K562 (cell line): ENCODE data around the gene IL1RAPL2. TPM values are rescaled to one million over a fixed set of nuclear protein-coding genes. Genes with fewer than 3 reads are reported as not detected.

Experiments
- ATAC-seq: fragments of 200-7000 bp; cut with Tn5 transposase; 3 replicates; pipeline ENCODE4 v1.9.1; 2020; ENCODE audit warnings: moderate library complexity
- BruUV-seq: library from RNA; stranded (reverse); fragments of 400-500 nt; replicated peaks from 2 replicates; lab custom pipeline; 2021; lab: Mats Ljungman, UMichigan
- CTCF ChIA-PET: fragments of 300-600 bp; formaldehyde crosslinking; extraction: SDS; loops from one replicate; lab custom pipeline; 2021; ENCODE audit warnings: low intra/inter-chr PET ratio; lab: Yijun Ruan, JAX
- POLR2A ChIA-PET: fragments of 300-600, 350-650 bp; sonication (Branson Sonifier 250); formaldehyde crosslinking; extraction: SDS; loops from one replicate; lab custom pipeline; 2021; ENCODE audit warnings: antibody characterized with exemption, inconsistent platforms; lab: Yijun Ruan, JAX
- DNase-seq, 4 experiments: peaks; one replicate each; pipeline versions ENCODE4 v3.0.0 to v3.0.0-alpha.2; 2011 to 2018; ENCODE audit warnings: low spot score in 3 of 4, mixed read lengths in 3 of 4; ENCODE audit errors: extremely low read depth in 1 of 4
- FAIRE-seq: peaks from 2 replicates; lab custom pipeline; 2011; peaks lifted over from hg19 to GRCh38; lab: Jason Lieb, UNC
- H2AFZ ChIP-seq: 2 replicates; pipeline ENCODE4 v1.6.0; 2011; ENCODE audit warnings: low read depth, low read length, control low read depth, inconsistent platforms
- H3K27ac ChIP-seq: fragments of 200-600 bp; 3 replicates; pipeline ENCODE4 v1.8.0; 2011; ENCODE audit warnings: low read depth, mild to moderate bottlenecking, control low read depth, inconsistent platforms, low read length, moderate library complexity, mixed read lengths; ENCODE audit errors: extremely low read depth
- H3K27me3 ChIP-seq, 2 experiments: fragments of 300-600 bp in 1 of 2; 2 replicates in 1 of 2; 3 replicates in 1 of 2; pipeline versions ENCODE4 v1.6.0 to v1.8.0; 2011; ENCODE audit warnings: inconsistent platforms in 2 of 2, low read length in 2 of 2, mild to moderate bottlenecking in 1 of 2, mixed read lengths in 1 of 2, moderate library complexity in 1 of 2; ENCODE audit not compliant: control insufficient read depth in 2 of 2, insufficient read depth in 2 of 2
- H3K36me3 ChIP-seq: fragments of 300-600 bp; 3 replicates; pipeline ENCODE4 v1.8.0; 2011; ENCODE audit warnings: mild to moderate bottlenecking, low read length, inconsistent platforms; ENCODE audit not compliant: control insufficient read depth, insufficient read depth
- H3K4me1 ChIP-seq, 2 experiments: fragments of 200-600 bp in 1 of 2; replicated peaks in 1 of 2; 2 replicates in 1 of 2; 3 replicates in 1 of 2; pipeline versions ENCODE4 v1.5.1 to v1.8.0; 2011; ENCODE audit warnings: inconsistent platforms in 2 of 2, low read length in 2 of 2, mild to moderate bottlenecking in 1 of 2, mixed read lengths in 1 of 2, moderate library complexity in 1 of 2; ENCODE audit not compliant: control insufficient read depth in 2 of 2, insufficient read depth in 2 of 2
- H3K4me2 ChIP-seq: 2 replicates; pipeline ENCODE4 v1.6.1; 2011; ENCODE audit warnings: low read length, control low read depth, inconsistent platforms, mixed read lengths; ENCODE audit not compliant: insufficient read depth
- H3K4me3 ChIP-seq: fragments of 200-600 bp; sonication (generic), shearing (Covaris generic); 2 replicates; pipeline ENCODE4 v1.5.1; 2016; ENCODE audit warnings: control low read depth, inconsistent platforms
- H3K79me2 ChIP-seq: fragments of 200-600 bp; 3 replicates; pipeline ENCODE4 v1.8.0; 2011; ENCODE audit warnings: low read length, inconsistent platforms; ENCODE audit not compliant: control insufficient read depth, insufficient read depth
- H3K9ac ChIP-seq, 2 experiments: 2 replicates each; pipeline versions ENCODE4 v1.6.0 to v1.6.1; 2011; ENCODE audit warnings: low read depth in 2 of 2, low read length in 2 of 2, control low read depth in 1 of 2, inconsistent platforms in 1 of 2, mild to moderate bottlenecking in 1 of 2, mixed read lengths in 1 of 2; ENCODE audit not compliant: insufficient read depth in 1 of 2
- H3K9me1 ChIP-seq: one replicate; pipeline ENCODE4 v1.6.0; 2011; ENCODE audit warnings: inconsistent platforms, mild to moderate bottlenecking, low read length, moderate library complexity; ENCODE audit not compliant: control insufficient read depth, insufficient read depth
- H3K9me3 ChIP-seq: replicated peaks from 2 replicates; pipeline ENCODE4 v1.5.1; 2011; ENCODE audit warnings: low read depth, low read length, inconsistent platforms; ENCODE audit not compliant: control insufficient read depth, insufficient read depth
- H4K20me1 ChIP-seq: replicated peaks from 2 replicates; pipeline ENCODE4 v1.6.1; 2011; ENCODE audit warnings: low read length, inconsistent platforms, mixed read lengths; ENCODE audit not compliant: control insufficient read depth, insufficient read depth
- NFIC ChIP-seq: fragments of 450-650 bp; IDR thresholded peaks from 2 replicates; pipeline ENCODE4 v1.6.1; 2017; ENCODE audit warnings: mild to moderate bottlenecking, inconsistent platforms
- POLR3G ChIP-seq: IDR thresholded peaks from 2 replicates; pipeline ENCODE4 v1.6.1; 2011; ENCODE audit not compliant: insufficient read length, insufficient replicate concordance; ENCODE audit errors: extremely low read depth
- ZBTB1 ChIP-seq: sonication (generic); formaldehyde crosslinking; IDR thresholded peaks from 2 replicates; pipeline ENCODE4 v1.8.1; 2023; ENCODE audit warnings: missing genetic modification reagents, low read depth, mild to moderate bottlenecking, borderline replicate concordance
- ZNF717 ChIP-seq: fragments of 250-450 bp; sonication (Bioruptor Pico); IDR thresholded peaks from 2 replicates; pipeline ENCODE4 v1.5.0; 2021
- ZZZ3 ChIP-seq: fragments of 450-650 bp; IDR thresholded peaks from 2 replicates; pipeline ENCODE4 v1.6.1; 2016; ENCODE audit warnings: antibody characterized with exemption, mild to moderate bottlenecking, moderate library complexity
- in situ Hi-C: fragments of 300-500 bp; cut with MboI; formaldehyde crosslinking; loops from 4 replicates; pipeline ENCODE4 v1.15.0; 2018; ENCODE audit warnings: inconsistent platforms, mixed read lengths
- intact Hi-C: fragments of 100-400 bp; cut with micrococcal nuclease; formaldehyde crosslinking; loops from 2 replicates; pipeline ENCODE4 v1.14.2; 2022
- polyA plus RNA-seq, 8 experiments: library from polyadenylated mRNA; depleted of rRNA in 4 of 8; stranded (reverse) in 5 of 8; unstranded in 3 of 8; fragments of >200 nt; fragmentation: Nextera tagmentation in 2 of 8; fragmentation: Illumina TruSeq in 1 of 8; extraction: Ambion mirVana in 2 of 8; extraction: Trizol in 1 of 8; gene quantifications; 2 replicates each; pipeline versions ENCODE4 v1.2.1 to v1.2.3, GENCODE V29; 2011 to 2014; ENCODE audit warnings: inconsistent platforms in 1 of 8, missing spikeins in 1 of 8
- total RNA-seq, 7 experiments: library from RNA; depleted of rRNA in 6 of 7; stranded (reverse); fragments of >200 nt in 6 of 7; fragmentation: Illumina TruSeq in 2 of 7; extraction: Trizol in 2 of 7; gene quantifications; 2 replicates each; pipeline versions ENCODE4 v1.2.1 to v1.2.3, GENCODE V29; 2011 to 2021; ENCODE audit warnings: low replicate concordance in 1 of 7
- TF ChIP-seq, protein P1 (sequence below): fragments of 150-350 bp; IDR thresholded peaks from 2 replicates; pipeline ENCODE4 v1.6.1; 2014; ENCODE audit warnings: low read depth, mild to moderate bottlenecking, low read length, borderline replicate concordance

The IL1RAPL2 gene
- total and polyA plus RNA-seq, 9 of the 15 experiments (the other 6 are each of a cell fraction or from before 2014, with no cell fraction given) = not detected

DNA sequence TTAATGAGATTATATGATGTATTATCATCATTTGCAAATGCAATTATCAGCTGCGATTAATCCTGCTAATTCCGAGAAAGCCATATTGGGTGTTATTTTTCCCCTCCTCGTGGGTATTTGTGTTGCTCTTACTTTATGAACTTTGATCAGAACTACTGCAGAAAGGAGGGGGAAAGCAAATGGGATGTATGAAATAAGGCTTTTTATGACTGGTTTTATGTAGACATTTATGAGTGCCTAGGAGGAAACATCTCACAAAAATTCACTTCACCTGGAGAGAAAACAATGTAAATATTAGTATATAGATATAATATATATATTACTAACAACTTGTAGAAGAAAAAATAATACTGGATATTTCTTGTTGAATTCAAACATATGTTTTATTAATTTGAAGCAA lies 440.1 kb downstream of the IL1RAPL2 start (continued):
- TF ChIP-seq, protein P1, sequence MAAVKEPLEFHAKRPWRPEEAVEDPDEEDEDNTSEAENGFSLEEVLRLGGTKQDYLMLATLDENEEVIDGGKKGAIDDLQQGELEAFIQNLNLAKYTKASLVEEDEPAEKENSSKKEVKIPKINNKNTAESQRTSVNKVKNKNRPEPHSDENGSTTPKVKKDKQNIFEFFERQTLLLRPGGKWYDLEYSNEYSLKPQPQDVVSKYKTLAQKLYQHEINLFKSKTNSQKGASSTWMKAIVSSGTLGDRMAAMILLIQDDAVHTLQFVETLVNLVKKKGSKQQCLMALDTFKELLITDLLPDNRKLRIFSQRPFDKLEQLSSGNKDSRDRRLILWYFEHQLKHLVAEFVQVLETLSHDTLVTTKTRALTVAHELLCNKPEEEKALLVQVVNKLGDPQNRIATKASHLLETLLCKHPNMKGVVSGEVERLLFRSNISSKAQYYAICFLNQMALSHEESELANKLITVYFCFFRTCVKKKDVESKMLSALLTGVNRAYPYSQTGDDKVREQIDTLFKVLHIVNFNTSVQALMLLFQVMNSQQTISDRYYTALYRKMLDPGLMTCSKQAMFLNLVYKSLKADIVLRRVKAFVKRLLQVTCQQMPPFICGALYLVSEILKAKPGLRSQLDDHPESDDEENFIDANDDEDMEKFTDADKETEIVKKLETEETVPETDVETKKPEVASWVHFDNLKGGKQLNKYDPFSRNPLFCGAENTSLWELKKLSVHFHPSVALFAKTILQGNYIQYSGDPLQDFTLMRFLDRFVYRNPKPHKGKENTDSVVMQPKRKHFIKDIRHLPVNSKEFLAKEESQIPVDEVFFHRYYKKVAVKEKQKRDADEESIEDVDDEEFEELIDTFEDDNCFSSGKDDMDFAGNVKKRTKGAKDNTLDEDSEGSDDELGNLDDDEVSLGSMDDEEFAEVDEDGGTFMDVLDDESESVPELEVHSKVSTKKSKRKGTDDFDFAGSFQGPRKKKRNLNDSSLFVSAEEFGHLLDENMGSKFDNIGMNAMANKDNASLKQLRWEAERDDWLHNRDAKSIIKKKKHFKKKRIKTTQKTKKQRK = no peak
- TF ChIP-seq ZZZ3 (no peak), ZNF717 (no peak)
- TF ChIP-seq, all 486 proteins: peak for 0

DNA sequence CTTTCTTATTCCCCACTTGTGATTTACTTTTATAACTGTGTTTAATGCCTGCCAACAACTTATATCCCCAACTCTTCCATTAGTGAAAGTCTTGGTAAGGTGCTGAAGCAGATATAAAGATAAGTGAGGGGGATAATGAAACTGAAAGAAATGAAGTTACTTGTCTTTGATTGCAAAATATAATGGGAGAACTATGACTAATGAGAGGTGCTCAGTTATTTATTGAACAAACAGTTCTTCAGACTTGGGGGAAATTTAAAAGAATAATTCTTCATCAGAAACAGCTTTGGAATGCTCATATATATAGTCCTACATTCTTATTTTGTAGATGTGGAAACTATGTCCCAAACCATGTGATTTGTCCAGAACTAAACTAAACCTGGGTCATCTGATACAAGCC lies 441.0 kb downstream of the IL1RAPL2 start:
- Histone ChIP-seq H2AFZ (no peak overlapping the region), H3K27me3 (no peaks in the 10 kb centered on the region), H3K4me2 (no peak overlapping the region), H3K4me1 (no peaks in the 10 kb centered on the region), H3K4me3 (no peak overlapping the region), H3K9me1 (no peaks in the 10 kb centered on the region), H4K20me1 (no peaks in the 10 kb centered on the region), H3K27ac (no peak overlapping the region), H3K9me3 (no peaks in the 10 kb centered on the region), H3K36me3 (no peaks in the 10 kb centered on the region), H3K79me2 (no peaks in the 10 kb centered on the region), H3K9ac (no peak overlapping the region)
- FAIRE-seq (no peak), ATAC-seq (no peak), DNase-seq (no peak)
- in situ Hi-C loops = no loop called here
- POLR2A ChIA-PET = no interaction called here
- intact Hi-C loops = no loop called here
- CTCF ChIA-PET = no interaction called here
- BruUV-seq = no TSS peak
- TF ChIP-seq NFIC = no peak
- no peak for TF ChIP-seq POLR3G
- TF ChIP-seq ZBTB1 (CRISPR knock-in tag) = no peak
